SK-N-SH (cell line): Measurements from ENCODE around the gene DDIT3.

ENCODE experiments used
- POLR2AphosphoS5 ChIP-seq: IDR thresholded peaks from 2 replicates; pipeline ENCODE4 v1.6.1; 2012; ENCODE audit warnings: low read depth, low read length
- YY1 ChIP-seq: IDR thresholded peaks from 2 replicates; pipeline ENCODE4 v1.4.0; 2012; ENCODE audit warnings: low read depth, mild to moderate bottlenecking
- TF ChIP-seq, protein P1 (sequence below): fragments of 200-600 bp; sonication (generic); IDR thresholded peaks from 2 replicates; pipeline ENCODE4 v1.6.1; 2017; ENCODE audit warnings: antibody characterized with exemption, mild to moderate bottlenecking, moderate library complexity

DNA sequence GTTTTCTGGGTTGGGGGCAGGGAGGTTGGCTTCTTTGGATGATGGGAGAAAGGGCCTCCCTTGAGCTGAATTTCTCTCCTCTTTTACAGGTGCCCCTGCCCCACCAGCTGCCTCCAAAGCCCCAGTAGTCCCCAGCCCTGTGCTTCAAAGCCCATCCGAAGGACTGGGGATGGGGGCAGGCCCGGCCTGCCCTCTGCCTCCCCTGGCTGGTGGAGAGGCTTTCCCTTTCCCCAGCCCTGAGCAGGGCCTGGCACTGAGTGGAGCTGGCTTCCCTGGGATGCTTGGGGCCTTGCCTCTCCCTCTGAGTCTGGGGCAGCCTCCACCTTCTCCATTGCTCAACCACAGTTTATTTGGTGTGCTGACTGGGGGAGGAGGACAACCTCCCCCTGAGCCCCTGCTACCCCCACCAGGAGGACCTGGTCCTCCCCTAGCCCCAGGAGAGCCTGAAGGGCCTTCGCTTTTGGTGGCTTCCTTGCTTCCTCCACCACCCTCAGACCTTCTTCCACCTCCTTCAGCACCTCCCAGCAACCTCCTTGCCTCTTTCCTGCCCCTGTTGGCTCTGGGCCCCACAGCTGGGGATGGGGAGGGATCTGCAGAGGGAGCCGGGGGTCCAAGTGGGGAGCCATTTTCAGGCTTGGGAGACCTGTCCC lies 6.3 kb upstream of the DDIT3 start:
- TF ChIP-seq YY1 = no peak
- TF ChIP-seq, protein P1, sequence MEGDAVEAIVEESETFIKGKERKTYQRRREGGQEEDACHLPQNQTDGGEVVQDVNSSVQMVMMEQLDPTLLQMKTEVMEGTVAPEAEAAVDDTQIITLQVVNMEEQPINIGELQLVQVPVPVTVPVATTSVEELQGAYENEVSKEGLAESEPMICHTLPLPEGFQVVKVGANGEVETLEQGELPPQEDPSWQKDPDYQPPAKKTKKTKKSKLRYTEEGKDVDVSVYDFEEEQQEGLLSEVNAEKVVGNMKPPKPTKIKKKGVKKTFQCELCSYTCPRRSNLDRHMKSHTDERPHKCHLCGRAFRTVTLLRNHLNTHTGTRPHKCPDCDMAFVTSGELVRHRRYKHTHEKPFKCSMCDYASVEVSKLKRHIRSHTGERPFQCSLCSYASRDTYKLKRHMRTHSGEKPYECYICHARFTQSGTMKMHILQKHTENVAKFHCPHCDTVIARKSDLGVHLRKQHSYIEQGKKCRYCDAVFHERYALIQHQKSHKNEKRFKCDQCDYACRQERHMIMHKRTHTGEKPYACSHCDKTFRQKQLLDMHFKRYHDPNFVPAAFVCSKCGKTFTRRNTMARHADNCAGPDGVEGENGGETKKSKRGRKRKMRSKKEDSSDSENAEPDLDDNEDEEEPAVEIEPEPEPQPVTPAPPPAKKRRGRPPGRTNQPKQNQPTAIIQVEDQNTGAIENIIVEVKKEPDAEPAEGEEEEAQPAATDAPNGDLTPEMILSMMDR = no peak
- TF ChIP-seq POLR2AphosphoS5 = no peak
